ENCODE data around the gene RABGAP1.

The RABGAP1 gene

GRCh38 chr9:122951056-122951455 is 10.2 kb downstream of the RABGAP1 start:
- Histone ChIP-seq H3K4me3 (ENCODE audit: low read length) (no peak overlapping the region), H3K9me3 (ENCODE audit: low read length) (no peaks in the 10 kb centered on the region), H3K36me3 (ENCODE audit: insufficient read depth, low read length) (peaks cover 7% of the 10 kb centered on the region), H3K4me1 (ENCODE audit: insufficient read depth, low read length) (peaks cover 24% of the 10 kb centered on the region), H3K27me3 (ENCODE audit: insufficient read depth, low read length) (no peaks in the 10 kb centered on the region), H2AFZ (ENCODE audit: low read depth, low read length) (no peak overlapping the region)

- Histone ChIP-seq H2AFZ (ENCODE audit: low read depth, low read length) (no peak overlapping the region), H3K4me3 (ENCODE audit: low read length) (no peak overlapping the region)
Observed at GRCh38 chr9:122954253-122954691, 13.5 kb downstream of the RABGAP1 start.

GRCh38 chr9:122955961-122956360 is 15.1 kb downstream of the RABGAP1 start:
- no peaks in the 10 kb centered on the region for H3K4me1 ChIP-seq (ENCODE audit: insufficient read depth, low read length)
- no peaks in the 10 kb centered on the region for H3K9me3 ChIP-seq (ENCODE audit: low read length)
- H3K36me3 ChIP-seq (ENCODE audit: insufficient read depth, low read length), result peaks cover 31% of the 10 kb centered on the region
- H3K27me3 ChIP-seq (ENCODE audit: insufficient read depth, low read length), result no peaks in the 10 kb centered on the region
- no peak overlapping the region for H2AFZ ChIP-seq (ENCODE audit: low read depth, low read length)
- H3K4me3 ChIP-seq (ENCODE audit: low read length), result no peak overlapping the region

More at GRCh38 chr9:122954253-122954691, 13.5 kb downstream of the RABGAP1 start:
- Histone ChIP-seq H3K9me3 (ENCODE audit: low read length) (no peaks in the 10 kb centered on the region), H3K27me3 (ENCODE audit: insufficient read depth, low read length) (no peaks in the 10 kb centered on the region), H3K4me1 (ENCODE audit: insufficient read depth, low read length) (peaks cover 6% of the 10 kb centered on the region), H3K36me3 (ENCODE audit: insufficient read depth, low read length) (peaks cover 14% of the 10 kb centered on the region)

- Histone ChIP-seq H3K36me3 (ENCODE audit: insufficient read depth, low read length) (peaks cover 51% of the 10 kb centered on the region), H3K4me1 (ENCODE audit: insufficient read depth, low read length) (no peaks in the 10 kb centered on the region)
Observed at GRCh38 chr9:122961139-122961538, 20.3 kb downstream of the RABGAP1 start.

GRCh38 chr9:122975196-122975595 is 34.4 kb downstream of the RABGAP1 start:
- H3K4me3 ChIP-seq (ENCODE audit: low read length), result no peak overlapping the region
- no peaks in the 10 kb centered on the region for H3K4me1 ChIP-seq (ENCODE audit: insufficient read depth, low read length)
- no peak overlapping the region for H2AFZ ChIP-seq (ENCODE audit: low read depth, low read length)
- H3K36me3 ChIP-seq (ENCODE audit: insufficient read depth, low read length), result peaks cover 46% of the 10 kb centered on the region
- H3K9me3 ChIP-seq (ENCODE audit: low read length), result peaks cover 7% of the 10 kb centered on the region
- no peaks in the 10 kb centered on the region for H3K27me3 ChIP-seq (ENCODE audit: insufficient read depth, low read length)

More at GRCh38 chr9:122961139-122961538, 20.3 kb downstream of the RABGAP1 start:
- H3K9me3 ChIP-seq (ENCODE audit: low read length), result no peaks in the 10 kb centered on the region
- H3K4me3 ChIP-seq (ENCODE audit: low read length), result no peak overlapping the region
- no peaks in the 10 kb centered on the region for H3K27me3 ChIP-seq (ENCODE audit: insufficient read depth, low read length)
- no peak overlapping the region for H2AFZ ChIP-seq (ENCODE audit: low read depth, low read length)

- H3K27me3 ChIP-seq (ENCODE audit: insufficient read depth, low read length), result no peaks in the 10 kb centered on the region
- H3K4me1 ChIP-seq (ENCODE audit: insufficient read depth, low read length), result no peaks in the 10 kb centered on the region
- H2AFZ ChIP-seq (ENCODE audit: low read depth, low read length), result no peak overlapping the region
- no peak overlapping the region for H3K4me3 ChIP-seq (ENCODE audit: low read length)
- H3K36me3 ChIP-seq (ENCODE audit: insufficient read depth, low read length), result peaks cover 30% of the 10 kb centered on the region
- no peaks in the 10 kb centered on the region for H3K9me3 ChIP-seq (ENCODE audit: low read length)
Observed at GRCh38 chr9:122978601-122979000, 37.8 kb downstream of the RABGAP1 start.

GRCh38 chr9:122986010-122986409 is 45.2 kb downstream of the RABGAP1 start:
- Histone ChIP-seq H3K4me3 (ENCODE audit: low read length) (no peak overlapping the region), H3K27me3 (ENCODE audit: insufficient read depth, low read length) (no peaks in the 10 kb centered on the region), H2AFZ (ENCODE audit: low read depth, low read length) (no peak overlapping the region), H3K4me1 (ENCODE audit: insufficient read depth, low read length) (no peaks in the 10 kb centered on the region), H3K36me3 (ENCODE audit: insufficient read depth, low read length) (peaks cover 62% of the 10 kb centered on the region), H3K9me3 (ENCODE audit: low read length) (no peaks in the 10 kb centered on the region)

GRCh38 chr9:122988141-122988540 is 47.3 kb downstream of the RABGAP1 start:
- no peak overlapping the region for H2AFZ ChIP-seq (ENCODE audit: low read depth, low read length)

GRCh38 chr9:122988920-122989621 is 48.3 kb downstream of the RABGAP1 start:
- H3K9me3 ChIP-seq (ENCODE audit: low read length), result no peaks in the 10 kb centered on the region
- peaks cover 58% of the 10 kb centered on the region for H3K36me3 ChIP-seq (ENCODE audit: insufficient read depth, low read length)
- no peak overlapping the region for H3K4me3 ChIP-seq (ENCODE audit: low read length)
- no peak overlapping the region for H2AFZ ChIP-seq (ENCODE audit: low read depth, low read length)
- no peaks in the 10 kb centered on the region for H3K4me1 ChIP-seq (ENCODE audit: insufficient read depth, low read length)
- no peaks in the 10 kb centered on the region for H3K27me3 ChIP-seq (ENCODE audit: insufficient read depth, low read length)

More at GRCh38 chr9:122988141-122988540, 47.3 kb downstream of the RABGAP1 start:
- H3K4me1 ChIP-seq (ENCODE audit: insufficient read depth, low read length), result no peaks in the 10 kb centered on the region
- H3K36me3 ChIP-seq (ENCODE audit: insufficient read depth, low read length), result peaks cover 64% of the 10 kb centered on the region
- H3K9me3 ChIP-seq (ENCODE audit: low read length), result no peaks in the 10 kb centered on the region
- no peaks in the 10 kb centered on the region for H3K27me3 ChIP-seq (ENCODE audit: insufficient read depth, low read length)
- no peak overlapping the region for H3K4me3 ChIP-seq (ENCODE audit: low read length)

GRCh38 chr9:122991370-122991830 is 50.6 kb downstream of the RABGAP1 start:
- Histone ChIP-seq H3K4me1 (ENCODE audit: insufficient read depth, low read length) (no peaks in the 10 kb centered on the region), H3K36me3 (ENCODE audit: insufficient read depth, low read length) (peaks cover 50% of the 10 kb centered on the region), H2AFZ (ENCODE audit: low read depth, low read length) (no peak overlapping the region), H3K27me3 (ENCODE audit: insufficient read depth, low read length) (no peaks in the 10 kb centered on the region), H3K4me3 (ENCODE audit: low read length) (no peak overlapping the region), H3K9me3 (ENCODE audit: low read length) (no peaks in the 10 kb centered on the region)

- no peak overlapping the region for H2AFZ ChIP-seq (ENCODE audit: low read depth, low read length)
- no peaks in the 10 kb centered on the region for H3K27me3 ChIP-seq (ENCODE audit: insufficient read depth, low read length)
- no peaks in the 10 kb centered on the region for H3K4me1 ChIP-seq (ENCODE audit: insufficient read depth, low read length)
- H3K36me3 ChIP-seq (ENCODE audit: insufficient read depth, low read length), result peaks cover 52% of the 10 kb centered on the region
- H3K9me3 ChIP-seq (ENCODE audit: low read length), result no peaks in the 10 kb centered on the region
- H3K4me3 ChIP-seq (ENCODE audit: low read length), result no peak overlapping the region
Observed at GRCh38 chr9:122996586-122996985, 55.8 kb downstream of the RABGAP1 start.

GRCh38 chr9:122998448-122998847 is 57.6 kb downstream of the RABGAP1 start:
- Histone ChIP-seq H2AFZ (ENCODE audit: low read depth, low read length) (no peak overlapping the region), H3K27me3 (ENCODE audit: insufficient read depth, low read length) (no peaks in the 10 kb centered on the region), H3K4me3 (ENCODE audit: low read length) (no peak overlapping the region), H3K9me3 (ENCODE audit: low read length) (no peaks in the 10 kb centered on the region), H3K36me3 (ENCODE audit: insufficient read depth, low read length) (peaks cover 58% of the 10 kb centered on the region), H3K4me1 (ENCODE audit: insufficient read depth, low read length) (no peaks in the 10 kb centered on the region)

GRCh38 chr9:123000371-123001068 is 59.7 kb downstream of the RABGAP1 start:
- Histone ChIP-seq H3K36me3 (ENCODE audit: insufficient read depth, low read length) (peaks cover 58% of the 10 kb centered on the region), H3K4me1 (ENCODE audit: insufficient read depth, low read length) (no peaks in the 10 kb centered on the region), H3K27me3 (ENCODE audit: insufficient read depth, low read length) (no peaks in the 10 kb centered on the region), H2AFZ (ENCODE audit: low read depth, low read length) (no peak overlapping the region), H3K4me3 (ENCODE audit: low read length) (no peak overlapping the region), H3K9me3 (ENCODE audit: low read length) (no peaks in the 10 kb centered on the region)
